ENCODE measurements around the gene GFPT2.

GRCh38 chr5:180396926-180397325 is 43.8 kb upstream of the GFPT2 start:
- TF ChIP-seq POLR2A (IDR thresholded peaks at IDR 0.05; ENCODE audit: low read length), result no peak
- no peak for TF ChIP-seq GATA1 (IDR thresholded peaks at IDR 0.05; ENCODE audit: low read depth, low read length)
